IMR-90 (cell line): ENCODE results near the gene MTUS2. TPM values are rescaled to one million over a fixed set of nuclear protein-coding genes. Genes with fewer than 3 reads are reported as not detected.

Experiments
- ATAC-seq: fragments of 200-7000 bp; cut with Tn5 transposase; 2 replicates; pipeline ENCODE4 v1.9.1; 2020; ENCODE audit warnings: low read depth, mild to moderate bottlenecking, moderate library complexity
- BruUV-seq: library from RNA; stranded (reverse); fragments of 400-500 nt; replicated peaks from 2 replicates; lab custom pipeline; 2021; lab: Mats Ljungman, UMichigan
- CTCF ChIA-PET: fragments of 300-600 bp; formaldehyde crosslinking; extraction: SDS; loops from one replicate; lab custom pipeline; 2021; ENCODE audit warnings: antibody characterized with exemption; lab: Yijun Ruan, JAX
- POLR2A ChIA-PET: fragments of 300-600 bp; sonication (Branson Sonifier 250); formaldehyde crosslinking; loops from one replicate; lab custom pipeline; 2022; ENCODE audit warnings: antibody characterized with exemption; ENCODE audit not compliant: unreplicated experiment; lab: Charles Lee
- DNase-seq: peaks from one replicate; pipeline ENCODE4 v3.0.0; 2013
- H2AFZ ChIP-seq: replicated peaks from 2 replicates; pipeline ENCODE3; 2013; ENCODE audit warnings: low read length, mild to moderate bottlenecking; ENCODE audit not compliant: poor library complexity
- H2AK5ac ChIP-seq: 2 replicates; pipeline ENCODE4 v1.6.1; 2013; ENCODE audit warnings: low read depth, low read length, inconsistent platforms
- H2AK9ac ChIP-seq: replicated peaks from 2 replicates; pipeline ENCODE3; 2013; ENCODE audit warnings: mild to moderate bottlenecking, low read depth, low read length, moderate library complexity; ENCODE audit not compliant: poor library complexity
- H2BK120ac ChIP-seq: 2 replicates; pipeline ENCODE4 v1.6.1; 2013; ENCODE audit warnings: low read depth, low read length, inconsistent platforms
- H2BK15ac ChIP-seq: 3 replicates; pipeline ENCODE4 v1.6.1; 2013; ENCODE audit warnings: low read depth, low read length, inconsistent platforms
- H2BK20ac ChIP-seq: 2 replicates; pipeline ENCODE4 v1.6.1; 2013; ENCODE audit warnings: low read depth, mild to moderate bottlenecking, inconsistent platforms, low read length, moderate library complexity
- H2BK5ac ChIP-seq: 2 replicates; pipeline ENCODE4 v1.6.1; 2013; ENCODE audit warnings: mild to moderate bottlenecking, low read depth, low read length, inconsistent platforms; ENCODE audit not compliant: poor library complexity, severe bottlenecking
- H3K14ac ChIP-seq: replicated peaks from 2 replicates; pipeline ENCODE4 v1.6.1; 2013; ENCODE audit warnings: low read depth, low read length, inconsistent platforms
- H3K18ac ChIP-seq: 2 replicates; pipeline ENCODE4 v1.6.1; 2013; ENCODE audit warnings: low read depth, low read length, control low read depth
- H3K23ac ChIP-seq: 2 replicates; pipeline ENCODE4 v1.6.1; 2013; ENCODE audit warnings: low read depth, low read length, inconsistent platforms
- H3K27ac ChIP-seq: 2 replicates; pipeline ENCODE4 v1.5.1; 2013; ENCODE audit warnings: mild to moderate bottlenecking, control low read depth, low read length; ENCODE audit not compliant: insufficient read depth
- H3K27me3 ChIP-seq: 2 replicates; pipeline ENCODE4 v1.6.1; 2013; ENCODE audit warnings: low read length; ENCODE audit not compliant: control insufficient read depth, insufficient read depth
- H3K36me3 ChIP-seq: 2 replicates; pipeline ENCODE4 v1.6.1; 2013; ENCODE audit warnings: low read length, mixed read lengths; ENCODE audit not compliant: control insufficient read depth, insufficient read depth
- H3K4ac ChIP-seq: 2 replicates; pipeline ENCODE4 v1.6.1; 2013; ENCODE audit warnings: low read depth, low read length, inconsistent platforms
- H3K4me1 ChIP-seq: 2 replicates; pipeline ENCODE4 v1.6.1; 2013; ENCODE audit warnings: low read length, mixed read lengths; ENCODE audit not compliant: control insufficient read depth, insufficient read depth
- H3K4me2 ChIP-seq: 2 replicates; pipeline ENCODE4 v1.6.1; 2013; ENCODE audit warnings: low read depth, mild to moderate bottlenecking, control low read depth, low read length, moderate library complexity
- H3K4me3 ChIP-seq: 2 replicates; pipeline ENCODE4 v1.5.1; 2013; ENCODE audit warnings: low read depth, mild to moderate bottlenecking, control low read depth, low read length, moderate library complexity; ENCODE audit not compliant: insufficient read depth
- H3K56ac ChIP-seq: 2 replicates; pipeline ENCODE4 v1.6.1; 2013; ENCODE audit warnings: low read length, inconsistent platforms; ENCODE audit not compliant: insufficient read depth; ENCODE audit errors: extremely low read depth
- H3K79me1 ChIP-seq, 2 experiments: 2 replicates each; pipeline ENCODE4 v1.6.1; 2013; ENCODE audit warnings: low read length in 2 of 2, inconsistent platforms in 1 of 2, low read depth in 1 of 2
- H3K9ac ChIP-seq: 2 replicates; pipeline ENCODE4 v1.6.1; 2013; ENCODE audit warnings: low read depth, low read length, control low read depth
- H3K9me1 ChIP-seq: 2 replicates; pipeline ENCODE4 v1.6.1; 2013; ENCODE audit warnings: low read length, inconsistent platforms; ENCODE audit not compliant: insufficient read depth
- H3K9me3 ChIP-seq: 2 replicates; pipeline ENCODE4 v1.6.1; 2013; ENCODE audit warnings: low read length; ENCODE audit not compliant: control insufficient read depth, insufficient read depth
- H4K20me1 ChIP-seq: 2 replicates; pipeline ENCODE4 v1.6.1; 2013; ENCODE audit warnings: low read length, inconsistent platforms; ENCODE audit not compliant: insufficient read depth
- H4K5ac ChIP-seq: 2 replicates; pipeline ENCODE4 v1.6.1; 2013; ENCODE audit warnings: mild to moderate bottlenecking, low read depth, low read length, control low read depth
- H4K8ac ChIP-seq, 2 experiments: 2 replicates each; pipeline ENCODE4 v1.6.1; 2013; ENCODE audit warnings: low read depth in 2 of 2, low read length in 2 of 2, control low read depth in 1 of 2, inconsistent platforms in 1 of 2
- H4K91ac ChIP-seq: 2 replicates; pipeline ENCODE4 v1.6.1; 2013; ENCODE audit warnings: low read depth, low read length, inconsistent platforms; ENCODE audit not compliant: insufficient read depth
- BHLHE40 ChIP-seq: fragments of 150-350 bp; IDR thresholded peaks from 2 replicates; pipeline ENCODE4 v1.6.1; 2016; ENCODE audit warnings: mild to moderate bottlenecking, low read depth, low read length
- CHD1 ChIP-seq: IDR thresholded peaks from 2 replicates; pipeline ENCODE4 v1.6.1; 2012; ENCODE audit warnings: low read depth, low read length, improper control_type of control experiment
- WGBS, 2 experiments: methylation state at CpG; one replicate each; pipeline versions ENCODE4 v1.1.5 to v1.1.7; 2013; ENCODE audit warnings: missing lambda C conversion rate in 2 of 2; ENCODE audit not compliant: insufficient read length in 1 of 2; ENCODE audit errors: extremely low coverage in 2 of 2; 5-methylcytosine and 5-hydroxymethylcytosine counted together
- dilution Hi-C: fragments of 300-500 bp; cut with HindIII; formaldehyde crosslinking; loops from one replicate; pipeline ENCODE4 v1.14.3; 2018; ENCODE audit warnings: low sequenced_read_pairs; ENCODE audit not compliant: unreplicated experiment
- in situ Hi-C: fragments of 300-500 bp; cut with MboI; formaldehyde crosslinking; loops from 3 replicates; pipeline ENCODE4 v1.14.3; 2019; ENCODE audit warnings: low sequenced_read_pairs, inconsistent platforms, mixed read lengths
- intact Hi-C: fragments of 100-400 bp; cut with micrococcal nuclease; formaldehyde crosslinking; loops from 2 replicates; pipeline ENCODE4 v1.10.0; 2022
- polyA plus RNA-seq, 3 experiments: library from polyadenylated mRNA; depleted of rRNA; stranded (reverse); fragments of >200 nt; gene quantifications; 2 replicates each; pipeline ENCODE4 v1.2.3, GENCODE V29; 2012; ENCODE audit warnings: low replicate concordance in 1 of 3
- total RNA-seq: library from RNA; depleted of rRNA; stranded (reverse); fragments of >200 nt; gene quantifications from 2 replicates; pipeline ENCODE4 v1.2.3, GENCODE V29; 2012

MTUS2 gene
- total and polyA plus RNA-seq, 2 of the 4 experiments (the other 2 are of a cell fraction): under 0.01 to 0.02 TPM

GRCh38 chr13:28872427-28873176, 52.5 kb downstream of the MTUS2 start:
- Histone ChIP-seq H4K91ac (no peak overlapping the region), H2BK5ac (no peak overlapping the region), H3K14ac (no peak overlapping the region), H3K23ac (no peak overlapping the region), H3K56ac (no peak overlapping the region), H2BK120ac (no peak overlapping the region), H3K79me1 (no peaks in the 10 kb centered on the region), H3K27me3 (no peaks in the 10 kb centered on the region), H2AFZ (no peak overlapping the region), H4K8ac (no peak overlapping the region), H3K27ac (no peak overlapping the region), H3K9ac (no peak overlapping the region), H3K18ac (no peak overlapping the region), H2AK9ac (no peak overlapping the region), H3K4me3 (no peak overlapping the region), H3K4me1 (no peaks in the 10 kb centered on the region), H4K20me1 (no peaks in the 10 kb centered on the region), H3K4me2 (no peak overlapping the region), H2AK5ac (no peak overlapping the region), H4K5ac (no peak overlapping the region), H3K9me3 (peaks cover 12% of the 10 kb centered on the region; the same call in 1 of the 2 replicates), H3K4ac (no peak overlapping the region), H2BK15ac (no peak overlapping the region), H2BK20ac (no peak overlapping the region), H3K36me3 (no peaks in the 10 kb centered on the region), H3K9me1 (no peaks in the 10 kb centered on the region)
- dilution Hi-C loops (no loop called here), intact Hi-C loops (no loop called here), in situ Hi-C loops (no loop called here)
- WGBS, 2 experiments: no CpG with 5 or more reads among the region's 2 CpGs
- BruUV-seq: no TSS peak
- CTCF ChIA-PET: no interaction called here
- ATAC-seq (no peak), DNase-seq (no peak)
- no peak for TF ChIP-seq BHLHE40
- no peak for TF ChIP-seq CHD1
- POLR2A ChIA-PET: no interaction called here
